ENCODE data around the gene KHNYN.

The KHNYN gene

DNA sequence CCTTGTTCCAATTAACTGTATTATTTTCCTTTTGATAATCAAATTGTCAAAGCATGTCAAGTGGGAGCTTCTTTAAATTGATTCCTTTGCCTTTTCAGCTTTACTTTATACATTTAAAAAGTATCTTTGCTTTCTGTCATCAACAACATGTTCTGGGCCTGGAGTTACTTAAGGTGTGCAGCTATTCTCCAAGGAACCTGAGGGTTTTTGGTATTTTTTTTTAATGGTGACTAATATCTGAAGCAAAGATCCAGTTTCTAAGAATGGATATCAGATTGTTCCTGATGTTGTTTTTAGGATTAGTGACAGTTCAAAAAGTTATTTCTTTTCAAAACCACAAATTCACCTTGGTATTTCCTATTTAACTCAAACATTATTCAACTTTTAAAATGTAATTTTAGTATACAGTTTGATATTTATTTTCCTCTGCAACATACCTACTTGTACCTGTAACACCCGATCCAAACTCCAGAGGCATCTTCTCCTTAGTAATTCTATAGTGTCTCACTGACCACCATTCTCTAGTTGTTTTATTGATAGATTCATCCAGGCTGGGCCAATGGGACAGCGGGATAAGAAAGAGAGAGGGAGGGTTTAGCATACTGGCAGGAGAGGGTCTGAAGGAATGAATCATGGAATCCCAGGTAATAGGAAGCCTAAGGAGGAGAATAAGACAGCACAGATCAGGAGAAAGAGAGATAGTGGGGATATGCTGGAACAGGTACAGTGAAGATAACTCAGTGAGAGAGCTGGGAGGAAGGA is 3.4 kb upstream of the KHNYN start:
- peaks cover 51% of the 10 kb centered on the region for H3K4me1 ChIP-seq (ENCODE audit: insufficient read depth, low read length, severe bottlenecking)
- no peaks in the 10 kb centered on the region for H3K27me3 ChIP-seq (ENCODE audit: insufficient read depth, low read length)
- no peaks in the 10 kb centered on the region for H3F3A ChIP-seq (ENCODE audit: insufficient read depth, low read length)
- no peak overlapping the region for H3K4me2 ChIP-seq (ENCODE audit: low read length)
- H3K27ac ChIP-seq (ENCODE audit: low read depth, low read length, poor library complexity, severe bottlenecking), result no peak overlapping the region
- TF ChIP-seq CTCF (IDR thresholded peaks at IDR 0.05; ENCODE audit: low read length), result no peak
- no peak for TF ChIP-seq EZH2 (IDR thresholded peaks at IDR 0.05; ENCODE audit: borderline replicate concordance, low read length)
- H3K9ac ChIP-seq (ENCODE audit: low read length), result no peak overlapping the region
- no peaks in the 10 kb centered on the region for H3K9me3 ChIP-seq (ENCODE audit: low read length)
- no peaks in the 10 kb centered on the region for H3K9me2 ChIP-seq (ENCODE audit: low read depth, low read length)
- no peaks in the 10 kb centered on the region for H4K20me1 ChIP-seq (ENCODE audit: insufficient read depth, low read length)
- no peaks in the 10 kb centered on the region for H3K36me3 ChIP-seq (ENCODE audit: insufficient read depth, low read length)
- H3K79me2 ChIP-seq (ENCODE audit: insufficient read depth, low read length), result no peaks in the 10 kb centered on the region
- H2AFZ ChIP-seq (ENCODE audit: low read length), result no peak overlapping the region
- no peak overlapping the region for H3K4me3 ChIP-seq (ENCODE audit: low read depth, low read length, poor library complexity, severe bottlenecking)

- TF ChIP-seq EZH2 (IDR thresholded peaks at IDR 0.05; ENCODE audit: borderline replicate concordance, low read length) (no peak), CTCF (IDR thresholded peaks at IDR 0.05; ENCODE audit: low read length) (no peak)
- no peak overlapping the region for H3K4me2 ChIP-seq (ENCODE audit: low read length)
- H3K27ac ChIP-seq (ENCODE audit: low read depth, low read length, poor library complexity, severe bottlenecking), result no peak overlapping the region
- H3K27me3 ChIP-seq (ENCODE audit: insufficient read depth, low read length), result no peaks in the 10 kb centered on the region
- H3K4me1 ChIP-seq (ENCODE audit: insufficient read depth, low read length, severe bottlenecking), result peaks cover 58% of the 10 kb centered on the region
- H3F3A ChIP-seq (ENCODE audit: insufficient read depth, low read length), result no peaks in the 10 kb centered on the region
- peaks cover under 1% of the 10 kb centered on the region; the same call in 1 of the 2 replicates for H3K36me3 ChIP-seq (ENCODE audit: insufficient read depth, low read length)
- H4K20me1 ChIP-seq (ENCODE audit: insufficient read depth, low read length), result no peaks in the 10 kb centered on the region
- no peak overlapping the region for H3K9ac ChIP-seq (ENCODE audit: low read length)
- no peaks in the 10 kb centered on the region for H3K9me2 ChIP-seq (ENCODE audit: low read depth, low read length)
- no peak overlapping the region for H3K4me3 ChIP-seq (ENCODE audit: low read depth, low read length, poor library complexity, severe bottlenecking)
- H3K79me2 ChIP-seq (ENCODE audit: insufficient read depth, low read length), result no peaks in the 10 kb centered on the region
- no peak overlapping the region for H2AFZ ChIP-seq (ENCODE audit: low read length)
- no peaks in the 10 kb centered on the region for H3K9me3 ChIP-seq (ENCODE audit: low read length)
Observed at GRCh38 chr14:24426912-24427536, 2.7 kb upstream of the KHNYN start.

- H3K36me3 ChIP-seq (ENCODE audit: insufficient read depth, low read length), result peaks cover 9% of the 10 kb centered on the region; the same call in 1 of the 2 replicates
- H3K4me3 ChIP-seq (ENCODE audit: low read depth, low read length, poor library complexity, severe bottlenecking), result no peak overlapping the region
- no peaks in the 10 kb centered on the region for H3K27me3 ChIP-seq (ENCODE audit: insufficient read depth, low read length)
- H3K9me2 ChIP-seq (ENCODE audit: low read depth, low read length), result no peaks in the 10 kb centered on the region
- H4K20me1 ChIP-seq (ENCODE audit: insufficient read depth, low read length), result no peaks in the 10 kb centered on the region
- TF ChIP-seq EZH2 (IDR thresholded peaks at IDR 0.05; ENCODE audit: borderline replicate concordance, low read length) (no peak), CTCF (IDR thresholded peaks at IDR 0.05; ENCODE audit: low read length) (no peak)
- H3F3A ChIP-seq (ENCODE audit: insufficient read depth, low read length), result no peaks in the 10 kb centered on the region
- no peaks in the 10 kb centered on the region for H3K9me3 ChIP-seq (ENCODE audit: low read length)
- H3K27ac ChIP-seq (ENCODE audit: low read depth, low read length, poor library complexity, severe bottlenecking), result no peak overlapping the region
- H3K9ac ChIP-seq (ENCODE audit: low read length), result no peak overlapping the region
- no peak overlapping the region for H2AFZ ChIP-seq (ENCODE audit: low read length)
- H3K4me2 ChIP-seq (ENCODE audit: low read length), result no peak overlapping the region
- H3K79me2 ChIP-seq (ENCODE audit: insufficient read depth, low read length), result no peaks in the 10 kb centered on the region
- H3K4me1 ChIP-seq (ENCODE audit: insufficient read depth, low read length, severe bottlenecking), result peaks cover 57% of the 10 kb centered on the region
Observed at GRCh38 chr14:24427537-24428508, 1.9 kb upstream of the KHNYN start.

Data from OCI-LY1 (cell line).